ENCODE data around the gene SEPTIN1. TPM values are rescaled to one million over a fixed set of nuclear protein-coding genes. Genes with fewer than 3 reads are reported as not detected.

Gene SEPTIN1
- total RNA-seq, 2 experiments from 2014 or later: 343 to 354 TPM

DNA sequence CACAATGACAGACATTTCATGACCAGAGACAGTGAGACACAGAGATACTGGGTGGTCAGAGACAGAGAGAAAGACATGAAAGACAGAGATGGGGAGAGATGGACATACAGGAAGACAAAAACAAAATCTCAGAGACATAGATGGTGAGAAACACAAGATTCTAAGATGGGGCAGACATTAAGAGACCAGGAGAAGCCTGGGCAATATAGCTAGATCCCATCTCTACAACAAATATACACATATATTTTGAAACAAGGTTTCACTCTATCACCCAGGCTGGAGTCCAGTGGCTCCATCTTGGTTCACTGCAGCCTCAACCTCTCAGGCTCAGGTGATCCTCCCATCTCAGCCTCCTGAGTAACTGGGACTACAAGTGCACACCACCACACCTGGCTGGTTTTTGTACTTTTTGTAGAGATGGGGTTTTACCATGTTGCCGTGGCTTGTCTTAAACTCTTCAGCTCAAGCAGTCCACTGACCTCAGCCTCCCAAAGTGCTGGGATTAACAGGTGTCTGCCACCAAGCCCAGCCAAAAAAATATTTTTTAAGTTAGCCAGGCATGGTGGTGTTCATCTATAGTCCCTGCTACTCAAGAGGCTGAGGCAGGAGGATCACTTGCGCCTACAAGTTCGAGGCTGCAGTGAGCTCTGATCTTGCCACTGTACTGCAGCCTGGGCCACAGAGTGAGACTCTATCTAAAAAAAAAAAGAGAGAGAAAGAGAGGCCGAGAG is 2.1 kb downstream of the SEPTIN1 start:
- H3K27me3 Mint-ChIP-seq: no peaks in the 10 kb centered on the region
- no peaks in the 10 kb centered on the region for H3K9me3 Mint-ChIP-seq
- no peak for DNase-seq
- peak overlapping the region; percentile 99 for H3K27ac Mint-ChIP-seq
- H3K4me3 Mint-ChIP-seq: peak overlapping the region; percentile 93
- CTCF ChIA-PET: interaction anchor here (0.6 to 1.3 kb wide), 3 partner anchors 9 to 57 kb away, joined by 3 to 6 read pairs (median 4); partner anchors contain the start of gene ZNF48
- POLR2A ChIA-PET: interaction anchor here (2.9 to 5.5 kb wide), 5 partner anchors 9 to 38 kb away, joined by 17 to 64 read pairs (median 20); partner anchors contain the start of genes TBC1D10B and ZNF48
- H3K4me1 Mint-ChIP-seq: peaks cover 57% of the 10 kb centered on the region
- peaks cover 38% of the 10 kb centered on the region for H3K36me3 Mint-ChIP-seq (ENCODE audit: low read depth)

DNA sequence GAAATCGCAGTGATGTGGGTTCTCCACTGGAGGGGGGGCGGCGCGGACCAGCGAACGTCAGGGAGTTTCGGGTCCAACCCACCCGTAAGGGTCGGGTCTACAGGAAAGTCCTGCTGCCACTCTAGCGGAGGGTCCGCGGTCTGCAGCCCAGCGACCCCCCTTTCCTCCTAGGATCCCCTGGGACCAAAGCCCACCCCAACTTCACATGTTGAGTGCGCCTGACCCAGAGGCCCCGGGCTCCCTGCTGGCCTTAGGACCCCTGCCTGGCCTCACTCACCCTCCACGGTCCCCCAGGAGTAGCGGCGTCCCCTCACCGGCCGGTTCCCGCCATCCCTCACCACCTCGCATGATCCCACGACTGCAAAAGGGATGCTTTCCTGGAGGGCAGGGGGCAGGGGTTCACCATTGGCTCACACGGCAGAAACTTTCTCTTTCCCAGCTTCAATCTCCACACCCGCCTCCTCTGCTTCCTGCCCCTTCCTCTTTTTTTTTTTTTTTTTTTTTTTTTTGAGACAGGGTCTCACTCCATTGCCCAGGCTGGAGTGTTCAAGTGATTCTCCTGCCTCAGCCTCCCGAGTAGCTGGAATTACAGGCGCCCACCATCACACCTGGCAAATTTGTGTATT is 3.1 kb downstream of the SEPTIN1 start:
- Mint-ChIP-seq H3K9me3 (no peaks in the 10 kb centered on the region), H3K4me3 (peak overlapping the region; percentile 93), H3K27me3 (no peaks in the 10 kb centered on the region), H3K36me3 (ENCODE audit: low read depth) (peaks cover 38% of the 10 kb centered on the region), H3K27ac (peak overlapping the region; percentile 99), H3K4me1 (peaks cover 56% of the 10 kb centered on the region)
- CTCF ChIA-PET: interaction anchor here (0.6 to 1.7 kb wide), 3 partner anchors 8 to 56 kb away, joined by 3 to 5 read pairs (median 4); no protein-coding TSS in a partner anchor
- POLR2A ChIA-PET: interaction anchor here (1.5 to 5.5 kb wide), 6 partner anchors 8 to 195 kb away, joined by 3 to 64 read pairs (median 18); partner anchors contain the start of genes CORO1A, TBC1D10B, ZNF48 and ZNF771
- no peak for DNase-seq

DNA sequence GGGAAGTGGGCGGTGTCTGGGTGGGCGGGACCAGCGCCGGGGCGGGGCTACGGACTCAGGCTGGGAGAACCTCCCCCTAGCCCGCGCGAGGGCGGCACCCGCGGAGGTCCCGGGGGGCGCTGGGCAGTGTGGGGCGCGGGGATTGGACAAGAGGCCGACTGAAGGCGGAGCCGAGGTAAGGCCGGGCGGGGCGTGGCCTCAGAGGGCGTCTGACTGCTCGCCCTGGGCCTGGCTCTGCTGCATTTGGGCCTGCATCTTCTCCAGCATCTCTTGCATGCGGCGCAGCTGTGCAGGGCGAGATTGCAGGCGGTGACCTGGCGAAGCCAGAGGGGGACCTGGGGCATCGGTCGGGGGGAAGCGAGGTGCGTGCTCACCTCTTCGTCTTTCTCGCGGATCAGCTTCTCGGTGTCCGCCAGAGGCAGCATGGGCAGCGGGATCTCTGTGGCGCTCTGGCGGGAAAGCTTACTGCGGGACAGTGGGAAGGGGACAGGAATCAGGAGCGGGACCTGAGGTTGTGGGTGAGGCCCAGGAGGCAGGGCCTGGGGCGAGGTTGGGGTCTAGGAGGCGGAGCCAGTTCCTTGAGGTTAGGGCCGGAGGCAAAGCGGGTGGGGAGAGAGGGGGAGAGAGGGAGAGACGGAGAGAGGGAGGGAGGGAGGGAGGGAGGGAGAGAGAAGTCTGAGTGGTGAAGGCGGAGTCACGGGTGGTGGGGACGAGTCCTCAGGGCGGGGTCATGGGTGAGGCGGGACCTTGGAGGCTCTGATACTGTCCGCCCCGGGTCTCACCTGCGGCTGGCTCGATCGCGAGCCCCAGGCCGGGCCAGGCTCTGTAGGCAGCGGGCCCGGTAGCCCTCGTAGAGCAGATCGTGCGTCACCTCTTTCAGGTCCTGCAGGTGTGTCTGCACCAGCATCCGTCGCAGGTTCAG is 3.9 kb downstream of the SEPTIN1 start:
- H3K27me3 Mint-ChIP-seq: no peaks in the 10 kb centered on the region
- no peaks in the 10 kb centered on the region for H3K9me3 Mint-ChIP-seq
- H3K36me3 Mint-ChIP-seq (ENCODE audit: low read depth): peaks cover 35% of the 10 kb centered on the region
- peak overlapping the region; percentile 93 for H3K4me3 Mint-ChIP-seq
- peak overlapping the region; percentile 99 for H3K27ac Mint-ChIP-seq
- ChIA-PET CTCF (interaction anchor here (0.7 to 1.7 kb wide), 3 partner anchors 9 to 52 kb away, joined by 4 to 5 read pairs (median 4); partner anchors contain the start of gene DCTPP1), POLR2A (interaction anchor here (0.6 to 2.0 kb wide), 14 partner anchors 9 to 313 kb away, joined by 3 to 16 read pairs (median 4); partner anchors contain the start of genes ALDOA, CD2BP2, CORO1A and DCTPP1)
- H3K4me1 Mint-ChIP-seq: peaks cover 52% of the 10 kb centered on the region
- DNase-seq: peak; percentile 100

GRCh38 chr16:30377812-30378235 is 4.5 kb downstream of the SEPTIN1 start:
- POLR2A ChIA-PET: interaction anchor here (0.6 to 2.0 kb wide), 15 partner anchors 9 to 312 kb away, joined by 3 to 16 read pairs (median 3); partner anchors contain the start of genes ALDOA, CD2BP2, CORO1A and DCTPP1
- Mint-ChIP-seq H3K27ac (peak overlapping the region; percentile 99), H3K9me3 (no peaks in the 10 kb centered on the region), H3K4me3 (peak overlapping the region; percentile 93), H3K4me1 (peaks cover 47% of the 10 kb centered on the region), H3K36me3 (ENCODE audit: low read depth) (peaks cover 35% of the 10 kb centered on the region), H3K27me3 (no peaks in the 10 kb centered on the region)
- peak; percentile 88 for DNase-seq
- CTCF ChIA-PET: interaction anchor here (0.7 to 1.7 kb wide), 3 partner anchors 8 to 52 kb away, joined by 4 to 5 read pairs (median 4); partner anchors contain the start of gene DCTPP1

- H3K27me3 Mint-ChIP-seq: no peaks in the 10 kb centered on the region
- H3K36me3 Mint-ChIP-seq (ENCODE audit: low read depth): peaks cover 31% of the 10 kb centered on the region
- H3K4me1 Mint-ChIP-seq: peaks cover 47% of the 10 kb centered on the region
- ChIA-PET POLR2A (interaction anchor here (0.6 to 2.0 kb wide), 16 partner anchors 8 to 312 kb away, joined by 3 to 16 read pairs (median 3); partner anchors contain the start of genes ALDOA, CD2BP2, CORO1A and DCTPP1), CTCF (interaction anchor here (0.7 to 1.5 kb wide), 2 partner anchors 8 to 53 kb away, joined by 4 read pairs; partner anchors contain the start of gene DCTPP1)
- H3K9me3 Mint-ChIP-seq: no peaks in the 10 kb centered on the region
- peak overlapping the region; percentile 99 for H3K27ac Mint-ChIP-seq
- DNase-seq: no peak
- peak overlapping the region; percentile 93 for H3K4me3 Mint-ChIP-seq
Measured at GRCh38 chr16:30377050-30377811, 5.1 kb downstream of the SEPTIN1 start.

DNA sequence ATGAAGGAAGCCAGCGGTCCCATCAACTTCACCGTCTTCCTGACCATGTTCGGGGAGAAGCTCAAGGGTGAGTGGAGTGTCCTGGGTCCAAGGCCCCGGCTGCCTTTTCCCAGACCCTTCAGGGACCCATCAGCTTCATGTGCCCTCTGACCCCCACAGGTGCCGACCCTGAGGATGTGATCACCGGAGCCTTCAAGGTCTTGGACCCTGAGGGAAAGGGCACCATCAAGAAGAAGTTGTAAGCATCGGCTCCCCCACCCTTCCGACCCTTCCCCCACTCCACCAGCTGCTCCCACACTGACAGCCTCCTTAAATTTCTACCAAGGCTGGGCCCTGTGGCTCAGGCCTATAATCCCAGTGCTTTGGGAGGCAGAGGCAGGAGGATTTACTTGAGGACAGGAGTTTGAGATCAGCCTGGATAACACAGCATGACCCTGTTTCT is 5.9 kb downstream of the SEPTIN1 start:
- Mint-ChIP-seq H3K4me3 (no peak overlapping the region), H3K36me3 (ENCODE audit: low read depth) (peaks cover 28% of the 10 kb centered on the region), H3K4me1 (peaks cover 50% of the 10 kb centered on the region), H3K27me3 (no peaks in the 10 kb centered on the region), H3K27ac (peak overlapping the region; percentile 99), H3K9me3 (no peaks in the 10 kb centered on the region)
- no peak for DNase-seq
- ChIA-PET CTCF (no interaction called here), POLR2A (interaction anchor here (0.8 to 1.2 kb wide), 2 partner anchors 190 to 193 kb away, joined by 3 read pairs; partner anchors contain the start of gene CORO1A)

GRCh38 chr16:30375864-30376263 is 6.5 kb downstream of the SEPTIN1 start:
- Mint-ChIP-seq H3K27ac (no peak overlapping the region), H3K9me3 (no peaks in the 10 kb centered on the region), H3K36me3 (ENCODE audit: low read depth) (peaks cover 22% of the 10 kb centered on the region), H3K27me3 (no peaks in the 10 kb centered on the region), H3K4me3 (no peak overlapping the region), H3K4me1 (peaks cover 50% of the 10 kb centered on the region)
- CTCF ChIA-PET: no interaction called here
- no peak for DNase-seq
- POLR2A ChIA-PET: interaction anchor here (1.2 kb wide), 1 partner anchor 190 kb away, joined by 3 read pairs; no protein-coding TSS in a partner anchor

DNA sequence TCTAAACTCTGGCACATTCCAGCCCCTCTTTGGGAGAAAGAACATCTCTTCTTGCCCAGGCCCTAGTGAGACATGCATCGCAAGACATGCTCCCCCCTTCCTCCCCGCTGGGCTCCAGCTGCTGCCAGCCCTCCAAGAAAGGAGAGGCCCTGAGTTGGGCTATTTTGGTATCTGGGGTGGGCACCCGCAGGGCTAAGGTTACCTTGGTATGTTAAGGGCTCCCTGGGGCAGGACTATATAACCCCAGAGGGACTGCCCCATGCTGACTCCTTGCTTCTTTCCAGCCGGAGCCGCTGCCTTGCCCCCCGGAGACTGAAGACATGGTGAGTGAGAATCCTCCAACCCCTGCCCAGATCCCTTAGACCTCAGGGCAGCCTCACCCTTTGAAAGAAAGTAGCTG is 7.8 kb downstream of the SEPTIN1 start, which contains the start of gene MYL11:
TSS of gene MYL11 (plus strand) at position 265 of the 400 bp plus-strand sequence. CDS start at position 321, 56 bp downstream.
- Mint-ChIP-seq H3K36me3 (ENCODE audit: low read depth) (peaks cover 11% of the 10 kb centered on the region), H3K27ac (peak within 1 kb of the TSS; percentile 5), H3K4me1 (peaks cover 37% of the 10 kb centered on the region), H3K9me3 (no peaks in the 10 kb centered on the region), H3K27me3 (no peaks in the 10 kb centered on the region), H3K4me3 (no peak within 1 kb of the TSS)
- no peak for DNase-seq
- ChIA-PET CTCF (no interaction called here), POLR2A (no interaction called here)

DNA sequence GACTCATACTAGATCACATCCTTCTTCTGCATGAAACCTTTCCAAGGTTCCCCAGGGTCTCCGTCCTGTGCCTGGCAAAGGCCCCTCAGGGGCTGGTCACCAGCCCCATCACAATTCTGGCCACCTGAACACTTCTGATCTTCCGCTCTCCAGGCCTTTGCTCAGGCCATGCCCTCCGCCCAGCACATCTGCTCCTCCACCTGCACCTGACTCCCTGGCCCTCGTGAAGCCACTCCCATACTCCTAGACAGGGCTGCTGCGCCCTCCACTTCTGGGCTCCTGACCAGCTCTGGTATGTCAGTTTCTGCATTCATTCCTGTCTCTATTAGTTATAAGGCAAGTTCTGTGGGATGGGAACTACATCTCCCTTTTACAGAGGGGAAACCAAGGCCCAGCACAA is 9.6 kb downstream of the SEPTIN1 start:
- H3K9me3 Mint-ChIP-seq: no peaks in the 10 kb centered on the region
- POLR2A ChIA-PET: no interaction called here
- H3K27me3 Mint-ChIP-seq: no peaks in the 10 kb centered on the region
- peaks cover 32% of the 10 kb centered on the region for H3K4me1 Mint-ChIP-seq
- no peak for DNase-seq
- no peak overlapping the region for H3K27ac Mint-ChIP-seq
- H3K36me3 Mint-ChIP-seq (ENCODE audit: low read depth): peaks cover 15% of the 10 kb centered on the region
- CTCF ChIA-PET: interaction anchor here (2.4 kb wide), 1 partner anchor 45 kb away, joined by 10 read pairs; no protein-coding TSS in a partner anchor
- no peak overlapping the region for H3K4me3 Mint-ChIP-seq

DNA sequence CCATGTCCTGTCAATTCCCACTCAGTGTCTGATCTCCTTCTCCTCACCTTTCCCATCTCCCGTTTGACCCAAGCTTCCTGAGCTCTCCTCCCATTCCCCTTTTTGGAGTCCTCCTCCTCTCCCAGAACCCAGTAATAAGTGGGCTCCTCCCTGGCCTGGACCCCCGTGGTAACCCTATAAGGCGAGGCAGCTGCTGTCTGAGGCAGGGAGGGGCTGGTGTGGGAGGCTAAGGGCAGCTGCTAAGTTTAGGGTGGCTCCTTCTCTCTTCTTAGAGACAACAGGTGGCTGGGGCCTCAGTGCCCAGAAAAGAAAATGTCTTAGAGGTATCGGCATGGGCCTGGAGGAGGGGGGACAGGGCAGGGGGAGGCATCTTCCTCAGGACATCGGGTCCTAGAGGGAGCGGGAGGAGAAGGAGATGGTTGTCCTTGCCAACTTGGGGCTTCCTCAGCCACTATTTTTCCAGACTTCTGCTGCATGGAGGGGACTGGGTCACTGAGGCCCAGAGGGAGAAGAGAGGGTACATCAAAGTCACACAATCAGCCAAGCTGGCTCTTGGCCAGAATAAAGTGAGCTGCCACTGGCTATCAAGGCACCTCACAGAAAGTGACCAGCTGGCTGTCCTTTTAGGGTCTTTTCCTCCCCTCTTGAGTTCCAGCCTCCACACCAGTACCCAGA is 10.2 kb downstream of the SEPTIN1 start:
- Mint-ChIP-seq H3K27ac (peak overlapping the region; percentile 90), H3K36me3 (ENCODE audit: low read depth) (peaks cover 20% of the 10 kb centered on the region), H3K9me3 (no peaks in the 10 kb centered on the region), H3K4me3 (peak overlapping the region; percentile 69), H3K27me3 (no peaks in the 10 kb centered on the region), H3K4me1 (peaks cover 32% of the 10 kb centered on the region)
- DNase-seq: no peak
- ChIA-PET CTCF (interaction anchor here (0.7 to 2.4 kb wide), 3 partner anchors 10 to 45 kb away, joined by 3 to 24 read pairs (median 10); partner anchors contain the start of genes SEPTIN1 and ZNF48), POLR2A (interaction anchor here (0.7 to 5.8 kb wide), 11 partner anchors 9 to 280 kb away, joined by 3 to 83 read pairs (median 6); partner anchors contain the start of genes CD2BP2, CORO1A, ITGAL and SEPTIN1)

Data from activated CD4-positive, alpha-beta memory T cell treated with anti-CD3 and anti-CD28 coated beads, Interleukin-2, amount 10 ng/mL, durations not matched to agents 7 days and 5 days (primary cell).